ENCODE data around the gene TBC1D1.

Gene TBC1D1

DNA sequence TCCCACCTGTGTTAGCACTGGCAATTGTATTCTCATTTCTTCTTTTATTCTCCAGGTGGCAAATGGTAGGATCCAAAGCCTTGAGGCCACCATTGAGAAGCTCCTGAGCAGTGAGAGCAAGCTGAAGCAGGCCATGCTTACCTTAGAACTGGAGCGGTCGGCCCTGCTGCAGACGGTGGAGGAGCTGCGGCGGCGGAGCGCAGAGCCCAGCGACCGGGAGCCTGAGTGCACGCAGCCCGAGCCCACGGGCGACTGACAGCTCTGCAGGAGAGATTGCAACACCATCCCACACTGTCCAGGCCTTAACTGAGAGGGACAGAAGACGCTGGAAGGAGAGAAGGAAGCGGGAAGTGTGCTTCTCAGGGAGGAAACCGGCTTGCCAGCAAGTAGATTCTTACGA, 246.2 kb downstream of the TBC1D1 start:
- in situ Hi-C loops (cut with MboI; ENCODE audit: low sequenced_read_pairs): no loop called here

- in situ Hi-C loops (cut with MboI; ENCODE audit: low sequenced_read_pairs): no loop called here
Measured at GRCh38 chr4:38138363-38138762, 247.5 kb downstream of the TBC1D1 start.

- in situ Hi-C loops (cut with MboI; ENCODE audit: low sequenced_read_pairs): no loop called here
Measured at GRCh38 chr4:38139187-38139586, 248.3 kb downstream of the TBC1D1 start.

- in situ Hi-C loops (cut with MboI; ENCODE audit: low sequenced_read_pairs): no loop called here
Measured at GRCh38 chr4:38140643-38141203, 249.8 kb downstream of the TBC1D1 start.

DNA sequence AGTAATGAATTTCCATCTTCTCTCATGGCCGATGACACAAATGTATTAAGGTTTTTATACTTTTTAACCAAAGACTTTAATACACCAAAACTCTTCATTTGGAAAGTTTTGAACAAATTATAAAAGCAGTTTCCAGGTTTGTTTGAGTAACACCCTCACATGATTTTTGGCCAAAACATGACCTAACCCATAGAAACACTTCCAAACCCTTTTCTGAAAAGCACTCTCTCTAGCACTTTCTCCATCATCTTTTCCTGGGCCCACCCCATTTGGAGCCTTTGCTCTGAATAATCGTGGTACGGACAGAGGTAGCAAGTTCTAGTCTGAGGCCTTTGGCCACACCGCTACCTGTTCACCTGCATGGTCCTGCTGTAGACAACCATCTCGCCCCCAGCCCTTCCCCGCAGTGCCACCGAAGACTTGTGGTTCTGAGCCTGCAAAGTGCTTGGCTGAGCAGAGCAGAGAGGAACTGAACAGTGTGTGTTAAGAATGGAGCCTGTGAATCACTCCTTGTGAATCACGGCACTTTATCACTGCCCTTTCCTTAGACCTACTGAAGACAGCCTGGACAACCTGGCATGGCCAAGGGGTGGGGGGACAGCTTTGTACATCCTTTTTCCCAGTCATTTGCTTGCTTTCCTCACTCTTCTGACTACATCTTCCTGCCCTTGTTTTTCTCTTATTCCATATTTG, 251.1 kb downstream of the TBC1D1 start:
- in situ Hi-C loops (cut with MboI; ENCODE audit: low sequenced_read_pairs): no loop called here

DNA sequence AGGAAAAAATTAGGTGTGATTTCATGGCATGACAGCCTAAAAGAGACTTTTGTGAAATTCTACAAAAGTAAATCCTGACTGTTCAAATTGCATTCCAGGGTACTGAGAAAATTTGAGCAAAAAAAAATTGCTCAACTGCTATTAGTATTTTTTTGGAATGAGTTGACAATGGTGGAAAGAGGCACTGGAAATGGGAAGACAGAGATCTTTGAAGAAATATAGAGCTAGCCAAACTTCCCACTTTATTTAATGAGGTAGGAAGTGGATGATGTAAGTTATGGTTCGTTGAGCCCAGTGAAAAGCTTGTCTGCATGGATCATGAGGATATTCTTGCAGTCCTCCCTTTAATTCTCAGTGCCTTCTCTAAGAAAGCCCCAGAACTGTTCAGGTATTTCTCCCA, 253.1 kb downstream of the TBC1D1 start:
- in situ Hi-C loops (cut with MboI; ENCODE audit: low sequenced_read_pairs): no loop called here

DNA sequence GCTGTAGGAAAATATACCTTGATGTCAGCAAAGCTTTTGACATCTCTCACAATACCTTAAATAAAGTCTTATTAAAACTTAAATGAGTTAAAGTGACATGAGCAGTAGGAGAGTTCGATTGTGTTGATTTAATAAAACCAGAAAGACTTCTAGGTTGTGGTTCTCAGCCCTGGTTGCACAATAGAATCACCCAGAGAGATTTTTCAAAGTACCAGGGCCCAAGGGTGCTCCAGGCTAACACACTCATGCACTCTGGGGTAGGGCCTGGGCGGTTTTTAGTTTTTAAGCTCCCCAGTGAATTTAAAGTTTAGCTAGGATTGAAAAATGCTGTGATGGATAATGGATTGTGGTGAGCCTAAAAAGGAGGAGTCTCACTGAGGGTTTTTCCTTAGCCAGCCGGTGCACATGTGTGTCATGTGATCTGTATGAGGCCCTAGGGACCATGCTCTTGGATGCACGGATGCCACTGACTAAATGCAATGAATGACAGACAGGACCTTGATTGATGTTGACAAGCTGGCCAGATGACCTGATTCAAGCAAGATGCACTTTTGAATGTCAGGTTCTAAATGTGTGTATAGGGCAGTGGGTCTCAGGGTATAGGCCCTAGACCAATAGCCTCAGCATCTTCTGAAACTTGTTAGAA, 254.3 kb downstream of the TBC1D1 start:
- in situ Hi-C loops (cut with MboI; ENCODE audit: low sequenced_read_pairs): no loop called here

- in situ Hi-C loops (cut with MboI; ENCODE audit: low sequenced_read_pairs): no loop called here
Measured at GRCh38 chr4:38145741-38146140, 254.9 kb downstream of the TBC1D1 start.

DNA sequence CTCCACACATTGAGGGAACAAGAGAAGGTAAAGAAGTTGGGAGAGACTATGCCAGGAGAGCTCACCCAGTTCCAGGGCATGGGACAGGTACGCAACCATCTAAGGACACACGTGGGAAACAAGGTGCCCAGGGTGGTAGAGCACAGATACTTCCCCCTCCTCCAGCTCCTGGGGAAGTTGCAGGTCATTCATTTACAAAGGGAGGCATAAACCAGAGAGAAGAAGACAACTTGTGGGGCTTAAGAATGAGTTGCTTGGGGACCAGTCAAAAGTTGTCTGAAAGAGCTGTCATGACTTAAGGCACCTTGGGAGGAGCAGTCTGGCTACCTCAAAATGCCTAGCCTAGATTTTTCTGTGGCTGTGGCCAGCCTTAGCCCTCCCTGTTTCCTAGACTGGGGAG, 255.5 kb downstream of the TBC1D1 start:
- in situ Hi-C loops (cut with MboI; ENCODE audit: low sequenced_read_pairs): no loop called here

DNA sequence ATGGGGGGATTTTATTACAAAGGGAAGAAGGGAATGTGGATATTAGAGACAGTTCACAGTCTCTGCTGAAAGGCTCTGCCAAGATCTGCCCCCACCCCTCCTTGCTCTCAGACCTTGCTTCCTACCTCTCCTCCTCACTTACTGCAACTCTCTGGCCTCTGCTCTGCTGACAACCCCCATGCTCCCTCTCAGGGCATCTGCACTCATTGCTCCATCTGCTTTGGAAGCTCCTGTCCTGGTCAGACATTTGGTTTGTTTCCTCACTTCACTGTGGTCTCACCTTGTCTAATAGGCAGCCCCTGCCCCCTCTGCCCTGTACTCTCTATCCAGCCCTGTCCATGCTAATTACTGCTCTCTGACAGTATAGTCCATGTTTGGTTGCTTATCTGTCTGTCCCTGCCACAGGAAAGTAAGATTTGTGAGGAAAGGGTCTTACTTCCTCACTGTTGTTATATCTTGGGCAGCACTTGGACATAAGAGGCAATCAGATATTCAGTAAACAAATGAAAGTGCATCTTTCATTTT, 258.6 kb downstream of the TBC1D1 start:
- in situ Hi-C loops (cut with MboI; ENCODE audit: low sequenced_read_pairs): no loop called here

DNA sequence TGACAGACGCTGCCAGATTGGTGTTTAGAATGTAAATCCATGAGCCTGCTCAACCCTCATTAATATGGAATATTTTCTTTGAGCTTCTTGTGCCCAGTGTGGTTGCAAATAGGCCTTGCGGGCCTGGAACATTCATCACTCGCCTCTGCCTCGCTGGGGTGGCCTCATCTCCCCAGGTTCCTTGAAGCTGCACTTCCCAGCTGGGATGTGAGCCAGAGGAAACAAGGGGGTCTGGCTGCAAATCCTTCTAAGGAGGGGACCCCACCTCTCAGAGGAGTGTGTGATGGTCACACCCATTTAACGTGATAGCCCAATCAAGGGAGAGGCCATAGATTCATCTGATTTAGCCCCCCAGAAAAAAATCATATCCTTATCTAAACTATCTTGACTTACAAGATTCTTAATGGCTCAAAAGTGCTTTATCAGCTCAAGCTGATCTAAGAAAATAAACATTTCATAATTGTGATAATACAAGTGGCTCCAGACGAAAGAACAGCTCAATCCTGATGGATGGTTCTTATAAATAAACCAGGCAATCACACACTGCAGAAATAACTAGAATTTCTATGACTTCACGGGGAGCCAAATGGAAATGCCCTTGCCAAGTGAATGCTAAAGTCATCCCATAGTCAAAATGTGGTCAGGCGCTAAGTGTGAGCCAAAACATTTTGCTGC, 259.2 kb downstream of the TBC1D1 start:
- in situ Hi-C loops (cut with MboI; ENCODE audit: low sequenced_read_pairs): no loop called here

DNA sequence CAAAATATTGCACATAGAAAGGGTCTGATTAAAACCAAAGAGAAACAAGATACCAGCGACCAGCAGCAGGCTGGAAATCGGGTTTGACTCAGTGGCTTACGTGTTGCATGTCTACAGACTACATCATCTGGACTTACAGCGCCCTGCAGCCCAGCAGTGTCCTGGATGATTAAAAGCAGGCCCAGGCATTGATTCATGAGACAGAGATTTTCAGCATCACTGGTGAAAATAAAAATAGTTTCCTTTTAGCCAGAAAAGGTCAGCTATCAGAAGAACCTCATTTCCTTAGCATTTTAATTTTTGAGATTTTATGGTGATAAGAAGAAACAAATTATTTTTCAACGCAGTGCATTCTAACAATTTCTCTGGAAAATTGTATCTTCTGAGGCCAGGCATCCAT, 259.9 kb downstream of the TBC1D1 start:
- in situ Hi-C loops (cut with MboI; ENCODE audit: low sequenced_read_pairs): no loop called here

DNA sequence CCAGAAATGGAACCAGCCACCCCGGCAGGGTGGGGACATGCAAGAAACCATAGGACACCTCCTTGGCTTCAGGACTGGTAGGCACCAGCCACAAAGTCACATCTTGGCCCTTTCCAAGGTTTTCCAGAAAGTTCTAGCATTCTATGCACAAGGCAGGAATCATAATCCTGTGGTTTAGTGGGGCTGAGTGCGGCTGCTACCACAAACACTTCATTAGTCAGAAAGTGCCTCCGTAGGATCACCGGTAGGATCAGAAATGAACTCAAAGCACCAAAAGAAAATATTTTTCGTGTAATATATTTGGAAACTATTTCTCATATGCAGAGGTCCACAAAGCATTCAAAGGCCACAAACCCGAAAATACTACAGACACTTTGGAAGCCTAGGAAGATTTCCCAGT, 261.0 kb downstream of the TBC1D1 start:
- in situ Hi-C loops (cut with MboI; ENCODE audit: low sequenced_read_pairs): no loop called here

GRCh38 chr4:38152305-38152704, 261.4 kb downstream of the TBC1D1 start:
- in situ Hi-C loops (cut with MboI; ENCODE audit: low sequenced_read_pairs): no loop called here

DNA sequence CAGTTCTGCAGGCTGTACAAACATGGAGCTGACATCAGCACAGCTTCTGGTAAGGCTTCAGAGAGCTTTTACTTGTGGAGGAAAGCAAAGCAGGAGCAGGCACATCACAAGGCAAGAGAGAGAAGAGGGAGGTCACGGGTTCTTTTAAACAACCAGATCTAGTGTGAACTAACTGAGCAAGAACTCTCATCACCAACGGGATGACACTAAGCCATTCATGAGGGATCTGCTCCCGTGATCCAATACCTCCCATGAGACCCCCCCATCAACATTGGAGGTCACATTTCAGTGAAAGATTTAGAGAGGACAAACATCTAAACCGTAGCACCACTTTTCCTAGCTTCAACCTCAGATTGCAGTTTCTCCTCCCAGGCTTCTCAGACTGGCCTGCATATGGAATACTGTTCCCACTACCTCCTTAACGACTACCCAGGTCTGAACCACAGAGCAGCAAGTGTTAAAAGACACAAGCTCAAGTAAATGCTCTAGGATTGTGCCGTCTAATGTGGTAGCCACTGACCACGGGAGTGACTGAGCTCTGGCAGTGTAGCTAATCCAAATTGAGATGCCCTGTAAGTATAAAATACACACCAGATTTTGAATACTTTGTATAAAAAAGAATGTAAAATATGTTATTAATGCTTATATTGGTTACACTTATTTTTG, 262.0 kb downstream of the TBC1D1 start:
- in situ Hi-C loops (cut with MboI; ENCODE audit: low sequenced_read_pairs): no loop called here

GRCh38 chr4:38153387-38153760, 262.5 kb downstream of the TBC1D1 start:
- in situ Hi-C loops (cut with MboI; ENCODE audit: low sequenced_read_pairs): no loop called here

DNA sequence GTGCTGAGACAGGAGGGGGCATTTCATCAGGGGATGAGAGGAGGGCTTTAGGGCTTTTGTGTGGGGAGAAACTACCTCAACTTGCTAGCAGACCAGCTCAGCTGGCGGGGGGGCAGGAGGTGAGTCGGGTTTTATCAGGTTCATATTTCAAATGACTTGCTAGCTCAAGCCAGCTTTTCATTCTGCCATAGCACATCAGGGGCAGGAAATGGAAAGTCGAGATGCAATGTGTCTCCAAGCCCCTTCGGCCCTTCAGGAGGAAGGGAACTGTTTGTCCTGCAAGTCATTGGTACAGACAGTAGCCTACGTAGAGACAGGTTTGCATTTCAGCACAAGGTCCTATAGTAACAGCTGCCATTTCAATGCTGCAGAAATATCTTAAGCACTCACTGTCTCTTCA, 263.4 kb downstream of the TBC1D1 start:
- in situ Hi-C loops (cut with MboI; ENCODE audit: low sequenced_read_pairs): no loop called here

DNA sequence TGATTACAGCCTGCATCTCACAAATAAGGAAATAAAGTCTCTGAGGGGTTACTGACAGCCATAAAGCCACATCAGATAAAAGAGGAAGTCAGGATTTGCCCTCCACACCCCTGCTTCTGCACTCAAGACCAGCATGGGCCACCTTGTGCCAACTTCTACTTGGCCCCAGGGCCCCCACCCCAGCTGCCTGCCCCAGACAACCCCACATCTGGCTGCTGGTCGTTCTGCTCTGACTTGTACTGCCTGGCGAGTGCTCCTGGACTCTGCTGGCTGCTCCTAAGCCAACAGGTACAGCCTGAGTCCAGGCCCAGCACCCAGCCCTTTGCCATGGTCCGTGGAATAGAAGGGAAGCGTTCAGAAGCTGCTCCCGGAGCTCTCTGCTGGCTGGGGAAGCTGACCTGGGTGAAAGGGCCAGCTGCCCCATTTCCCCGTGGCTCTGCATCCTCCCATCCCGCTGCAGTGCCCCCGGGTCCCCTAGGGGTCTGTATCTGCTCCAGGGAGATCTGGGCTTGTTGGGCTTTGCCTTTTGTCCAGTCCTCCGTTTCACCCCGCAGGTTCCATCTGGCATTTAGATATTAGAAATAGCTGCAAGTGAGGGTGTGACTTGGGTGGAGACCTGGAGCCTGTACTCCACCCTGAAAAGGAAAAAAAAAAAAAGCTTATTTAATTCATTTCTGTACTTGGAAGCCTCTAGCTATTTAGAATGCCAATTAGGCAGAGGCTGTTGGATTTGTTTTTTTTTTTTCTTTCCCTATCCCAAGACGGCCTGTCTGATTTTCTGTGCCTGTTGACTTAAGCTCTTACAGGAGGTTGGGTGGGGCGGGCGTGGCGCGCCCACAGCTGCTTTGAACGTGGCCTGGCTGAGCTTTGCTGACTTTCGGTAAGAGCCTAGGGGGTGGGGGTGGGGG, 264.1 kb downstream of the TBC1D1 start:
- in situ Hi-C loops (cut with MboI; ENCODE audit: low sequenced_read_pairs): no loop called here

GRCh38 chr4:38155589-38156294, 264.9 kb downstream of the TBC1D1 start:
- in situ Hi-C loops (cut with MboI; ENCODE audit: low sequenced_read_pairs): no loop called here

GRCh38 chr4:38157592-38157991, 266.7 kb downstream of the TBC1D1 start:
- in situ Hi-C loops (cut with MboI; ENCODE audit: low sequenced_read_pairs): no loop called here

Data from HL-60/S4 (cell line).